HG03159 (cell line): Measurements from ENCODE around the gene OR5H1.
"Not testable (repeated sequence)": the region's sequence is repeated elsewhere in the genome, so short reads cannot be mapped to it uniquely, and the experiment has no call there.

Experiments used
- ATAC-seq: cut with Tn5 transposase; IDR thresholded peaks from one replicate; pipeline ENCODE4 v1.9.1; 2021; ENCODE audit warnings: mild to moderate bottlenecking, moderate library complexity; ENCODE audit not compliant: unreplicated experiment

Gene OR5H1

DNA sequence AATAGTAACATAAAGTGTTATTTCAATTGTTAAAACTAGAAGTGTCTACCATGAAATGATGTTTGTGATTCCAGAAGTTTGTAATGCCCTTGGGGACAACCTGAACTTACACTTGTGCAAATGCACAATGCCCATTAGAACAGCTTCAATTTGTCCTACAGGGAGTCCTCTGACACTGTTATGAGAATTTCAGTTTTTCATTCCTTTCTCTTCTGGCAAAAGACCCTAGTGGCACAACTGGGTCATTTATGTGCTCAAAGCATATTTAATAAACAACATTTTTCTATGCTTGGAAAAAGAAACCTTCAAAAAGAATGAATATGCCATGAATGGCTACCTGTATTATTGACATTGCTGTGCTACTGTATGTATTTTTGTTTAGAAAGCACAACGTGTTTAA, at the start of gene OR5H1:
TSS of gene OR5H1 (plus strand) at position 301 of the 400 bp plus-strand sequence. CDS start 1,977 bp downstream, outside the sequence.
- no peak for ATAC-seq

DNA sequence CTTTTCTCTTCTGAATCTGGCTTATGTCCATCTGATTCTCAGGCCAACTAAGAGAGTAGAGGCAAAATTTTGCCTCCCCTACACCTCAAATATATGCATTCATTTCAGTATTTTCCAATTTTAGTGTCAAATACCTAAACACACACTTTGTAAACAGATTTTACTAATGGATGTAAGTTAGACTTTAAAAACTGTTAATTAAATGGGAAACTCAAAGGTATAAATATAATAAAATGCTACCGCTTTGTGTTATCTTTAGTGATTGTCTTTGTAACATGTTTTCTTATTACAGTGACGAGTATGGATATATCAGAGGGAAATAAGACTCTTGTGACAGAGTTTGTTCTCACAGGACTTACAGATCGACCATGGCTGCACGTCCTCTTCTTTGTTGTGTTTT, 43.6 kb upstream of the OR5H1 start, which contains the start of gene OR5AC2:
TSS of gene OR5AC2 (plus strand) at position 301 of the 400 bp plus-strand sequence. CDS start at position 301, 0 bp downstream.
- ATAC-seq: no peak

DNA sequence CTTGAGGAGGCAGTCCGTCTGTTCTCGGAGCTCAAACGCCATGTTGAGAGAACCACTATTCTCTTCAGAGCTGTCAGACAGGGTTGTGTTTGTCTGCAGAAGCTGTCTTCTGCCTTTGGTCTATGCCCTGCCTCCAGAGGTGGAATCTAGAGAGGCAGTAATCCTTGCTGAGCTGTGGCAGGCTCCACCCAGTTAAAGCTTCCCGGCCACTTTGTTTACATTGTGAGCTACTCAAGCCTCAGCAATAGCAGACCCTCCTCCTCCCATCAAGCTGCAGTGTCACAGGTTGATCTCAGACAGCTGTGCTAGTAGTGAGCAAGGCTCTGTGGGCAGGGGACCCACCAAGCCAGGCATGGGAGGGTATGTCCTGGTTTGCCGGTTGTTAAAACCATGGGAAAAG, 34.6 kb upstream of the OR5H1 start:
- ATAC-seq: no peak

DNA sequence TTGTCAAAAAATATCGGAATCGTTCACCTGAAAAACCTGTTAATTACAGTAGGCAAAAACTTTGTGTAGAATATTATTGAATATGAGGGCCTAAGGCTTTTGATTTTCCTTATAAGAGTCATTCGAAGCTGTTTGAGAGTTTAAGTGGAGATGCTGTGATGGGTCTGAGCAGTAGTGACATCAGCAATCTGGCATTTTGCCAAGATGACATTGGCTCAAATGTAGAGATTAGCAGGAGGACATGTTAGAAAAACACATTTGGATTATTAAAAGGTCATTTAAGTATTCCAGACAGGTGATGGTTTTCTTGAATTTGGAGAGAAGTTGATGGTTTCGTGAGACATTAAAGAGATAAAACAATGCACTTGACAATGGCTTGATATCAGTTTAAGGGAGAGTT, 30.7 kb upstream of the OR5H1 start:
- no peak for ATAC-seq

- no peak for ATAC-seq
Measured at GRCh38 chr3:98108162-98108561, 22.4 kb upstream of the OR5H1 start.

GRCh38 chr3:98109807-98110549, 20.5 kb upstream of the OR5H1 start:
- ATAC-seq: no peak

DNA sequence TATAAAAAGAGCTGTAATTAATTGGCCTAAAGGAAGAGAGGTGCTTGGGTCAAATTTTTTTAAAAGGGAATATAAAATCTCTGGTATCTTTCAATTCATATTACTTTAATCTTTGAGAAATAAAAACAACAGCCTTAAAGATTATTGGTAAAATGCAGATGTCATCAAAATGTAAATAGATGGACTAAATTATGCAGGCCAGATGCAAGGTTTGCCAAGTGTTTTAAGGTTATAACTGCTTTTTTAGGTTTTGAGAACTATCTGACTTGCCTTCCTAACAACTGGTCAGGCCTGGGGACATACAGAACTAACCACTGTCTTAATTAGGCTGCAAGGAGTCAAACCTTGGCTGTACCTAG, 20.0 kb upstream of the OR5H1 start:
- ATAC-seq: no peak

DNA sequence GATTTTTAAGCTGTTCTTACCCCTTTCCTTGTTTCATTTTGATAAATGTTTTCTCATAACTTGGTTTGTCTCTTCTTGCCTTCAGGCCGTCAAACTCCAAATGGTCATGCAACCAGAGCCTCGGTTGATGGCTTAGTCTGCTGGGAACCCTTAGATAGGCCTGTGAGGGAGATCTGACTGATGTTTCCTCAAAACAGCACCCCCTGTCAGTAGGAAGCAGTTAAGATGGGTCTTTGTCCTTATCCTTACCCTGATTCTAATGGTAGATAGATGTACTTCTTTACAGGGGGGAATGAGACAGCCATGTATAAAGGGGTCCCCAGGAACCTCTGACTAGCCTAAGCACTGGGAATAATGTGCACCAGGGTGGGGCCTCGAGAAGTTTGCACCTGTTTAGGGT, 16.3 kb upstream of the OR5H1 start:
- ATAC-seq: no peak

- ATAC-seq: no peak
Measured at GRCh38 chr3:98115717-98116116, 14.8 kb upstream of the OR5H1 start.

GRCh38 chr3:98136631-98137030, 6.1 kb downstream of the OR5H1 start:
- ATAC-seq: no peak

DNA sequence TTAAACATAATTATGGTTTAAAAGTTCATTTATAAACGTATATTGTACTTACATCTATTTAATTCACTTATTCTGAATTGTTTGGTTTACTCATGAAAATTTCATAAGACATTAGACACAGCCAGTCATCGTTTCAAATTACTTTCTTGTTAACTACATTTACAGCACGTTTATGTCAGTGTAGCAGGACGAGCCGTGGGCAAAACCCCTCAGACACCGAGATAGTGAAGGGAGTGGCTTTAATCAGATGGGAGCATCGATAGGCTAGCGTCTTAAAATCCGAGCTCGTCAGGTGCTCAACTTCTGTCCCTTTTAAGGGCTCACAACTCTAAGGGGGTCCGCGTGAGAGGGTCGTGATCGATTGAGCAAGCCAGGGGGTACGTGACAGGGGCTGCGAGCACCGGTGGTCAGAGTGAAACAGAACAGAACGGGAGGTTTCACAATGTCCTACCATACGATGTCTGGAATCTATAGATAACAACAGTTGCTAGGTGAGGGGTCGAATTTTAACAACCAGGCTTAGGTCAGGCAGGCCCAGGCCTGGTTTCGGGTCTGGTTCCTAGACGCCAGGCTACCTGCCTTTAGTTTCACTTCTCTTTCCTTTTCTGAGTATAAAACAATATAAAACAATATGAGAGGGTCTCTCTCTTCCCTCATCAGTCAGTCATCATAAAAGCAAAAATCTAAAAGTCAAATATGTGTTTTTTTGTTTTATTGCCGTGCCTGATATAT, 7.5 kb downstream of the OR5H1 start:
- not testable (repeated sequence) for ATAC-seq

- no peak for ATAC-seq
Measured at GRCh38 chr3:98140531-98140930, 10.0 kb downstream of the OR5H1 start.

DNA sequence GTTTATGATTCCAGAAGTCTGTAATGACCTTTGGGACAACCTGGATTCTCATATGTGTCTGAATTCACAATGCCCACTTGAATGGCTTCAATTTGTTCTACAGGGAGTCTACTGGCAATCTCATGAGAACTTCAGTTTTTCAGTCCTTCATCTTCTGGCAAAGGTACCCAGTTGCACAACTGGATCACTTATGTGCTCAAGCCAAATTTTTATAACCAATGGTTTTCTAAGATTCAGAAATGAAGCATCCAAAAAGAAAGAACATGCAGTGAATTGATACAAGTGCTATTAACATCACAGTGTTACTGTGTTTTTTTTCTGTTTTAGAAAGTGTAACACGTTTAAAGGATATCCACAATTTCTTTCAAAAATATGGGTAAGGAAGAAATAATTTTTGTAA, 16.7 kb downstream of the OR5H1 start, which contains the start of gene OR5H14:
TSS of gene OR5H14 (plus strand) at position 301 of the 400 bp plus-strand sequence. CDS start 1,907 bp downstream, outside the sequence.
- ATAC-seq: no peak

GRCh38 chr3:98148751-98149150, 18.2 kb downstream of the OR5H1 start:
- no peak for ATAC-seq

DNA sequence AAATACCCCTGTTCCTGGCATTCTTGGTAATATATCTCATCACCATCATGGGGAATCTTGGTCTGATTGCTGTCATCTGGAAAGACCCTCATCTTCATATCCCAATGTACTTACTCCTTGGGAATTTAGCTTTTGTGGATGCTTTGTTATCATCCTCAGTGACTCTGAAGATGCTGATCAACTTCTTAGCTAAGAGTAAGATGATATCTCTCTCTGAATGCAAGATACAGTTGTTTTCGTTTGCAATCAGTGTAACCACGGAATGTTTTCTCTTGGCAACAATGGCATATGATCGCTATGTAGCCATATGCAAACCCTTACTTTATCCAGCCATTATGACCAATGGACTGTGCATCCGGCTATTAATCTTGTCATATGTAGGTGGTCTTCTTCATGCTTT, 18.9 kb downstream of the OR5H1 start:
- ATAC-seq: not testable (repeated sequence)

- ATAC-seq: no peak
Measured at GRCh38 chr3:98151241-98151640, 20.7 kb downstream of the OR5H1 start.

GRCh38 chr3:98166396-98166795, 35.9 kb downstream of the OR5H1 start, which contains the start of gene OR5H15:
TSS of gene OR5H15 (plus strand) at chr3:98166696. CDS start at chr3:98168700, 2,004 bp downstream.
- ATAC-seq: no peak

DNA sequence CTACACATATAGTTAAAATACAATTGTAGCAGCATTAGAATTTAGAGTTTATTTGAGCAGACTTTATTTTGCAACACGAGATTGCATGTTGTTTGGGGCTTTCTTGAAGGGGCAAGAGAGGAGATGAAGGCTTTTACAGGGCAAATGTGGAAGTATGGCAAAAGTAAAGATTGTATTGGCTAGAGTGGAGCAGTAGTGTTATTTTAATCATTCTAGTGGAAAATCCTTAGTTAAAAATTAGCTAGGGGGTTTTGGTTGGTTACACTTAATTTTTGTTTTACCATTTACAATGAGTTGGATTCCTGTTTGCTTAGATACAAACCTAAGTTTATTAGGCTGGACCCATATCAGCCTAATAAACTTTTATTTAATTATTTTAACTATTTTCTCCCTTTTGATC, 40.5 kb downstream of the OR5H1 start:
- ATAC-seq: no peak

DNA sequence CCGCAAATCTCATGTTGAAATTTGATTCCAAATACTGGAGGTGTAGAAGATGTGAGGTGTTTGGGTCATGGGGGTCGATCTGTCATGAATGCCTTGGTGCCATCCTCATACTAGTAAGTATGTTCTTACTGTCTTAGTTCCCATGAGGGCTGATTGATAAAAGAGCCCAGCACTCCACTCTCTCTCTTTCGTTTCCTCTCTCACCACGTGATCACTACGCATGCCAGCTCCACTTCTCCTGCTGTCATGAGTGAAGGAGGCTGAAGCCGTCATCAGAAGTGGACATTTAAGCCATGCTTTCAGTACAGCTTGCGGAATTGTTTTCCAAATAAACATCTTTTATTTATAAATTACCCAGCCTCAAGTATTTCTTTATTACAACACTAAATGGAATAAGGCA, 42.1 kb downstream of the OR5H1 start:
- ATAC-seq: no peak

DNA sequence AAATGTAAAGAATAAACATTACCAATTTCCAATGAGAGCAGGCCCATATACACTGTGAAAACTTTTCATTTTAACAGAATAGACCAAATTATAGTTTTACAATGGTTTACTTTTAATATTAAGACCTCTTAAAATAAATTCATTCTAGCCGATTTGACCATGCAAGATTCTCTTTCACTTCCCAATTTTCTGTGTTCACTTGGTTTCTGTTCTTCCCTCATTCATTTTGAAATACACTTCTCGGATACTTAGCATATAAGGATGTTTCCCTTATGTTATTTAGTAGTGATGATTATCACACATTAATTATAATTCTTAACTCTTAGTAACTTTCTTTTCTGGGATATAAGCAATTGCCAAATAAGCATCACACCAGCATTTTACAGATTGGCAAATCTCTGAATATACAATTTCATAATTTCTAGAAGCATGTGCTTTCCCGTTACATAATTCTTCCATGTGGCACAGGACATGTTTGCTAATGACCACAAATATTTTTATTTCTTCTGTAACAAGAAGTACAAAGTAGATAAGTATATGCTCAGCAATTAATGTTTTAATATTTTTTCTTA, 49.9 kb downstream of the OR5H1 start:
- ATAC-seq: peak; percentile 49

- no peak for ATAC-seq
Measured at GRCh38 chr3:98182196-98182595, 51.7 kb downstream of the OR5H1 start.

DNA sequence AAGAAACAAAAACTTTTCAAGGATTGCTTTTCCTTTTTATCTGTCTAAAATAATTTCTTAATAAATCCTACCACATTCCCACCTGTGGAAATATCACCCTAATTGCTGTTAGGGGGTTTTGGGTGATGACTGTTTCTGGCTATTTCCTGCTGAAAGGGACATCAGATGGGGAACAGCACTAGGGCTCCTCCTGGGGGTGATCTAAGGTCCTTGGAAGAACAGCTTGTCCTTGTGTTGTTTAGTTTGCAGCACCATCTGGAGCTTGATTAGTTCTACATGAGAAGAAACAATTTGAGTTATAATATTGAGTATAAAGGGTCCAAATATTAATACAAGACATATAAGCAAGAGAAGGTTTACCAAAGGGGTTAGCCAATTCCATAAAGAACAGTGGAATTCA, 54.7 kb downstream of the OR5H1 start:
- no peak for ATAC-seq
